ENCODE results near the gene ATP9A. TPM values are rescaled to one million over a fixed set of nuclear protein-coding genes. Genes with fewer than 3 reads are reported as not detected.

Gene ATP9A
- polyA plus RNA-seq, 1 donor (not counting 4 experiments of a cell fraction or from before 2014, with no cell fraction given), result 5.8 TPM

DNA sequence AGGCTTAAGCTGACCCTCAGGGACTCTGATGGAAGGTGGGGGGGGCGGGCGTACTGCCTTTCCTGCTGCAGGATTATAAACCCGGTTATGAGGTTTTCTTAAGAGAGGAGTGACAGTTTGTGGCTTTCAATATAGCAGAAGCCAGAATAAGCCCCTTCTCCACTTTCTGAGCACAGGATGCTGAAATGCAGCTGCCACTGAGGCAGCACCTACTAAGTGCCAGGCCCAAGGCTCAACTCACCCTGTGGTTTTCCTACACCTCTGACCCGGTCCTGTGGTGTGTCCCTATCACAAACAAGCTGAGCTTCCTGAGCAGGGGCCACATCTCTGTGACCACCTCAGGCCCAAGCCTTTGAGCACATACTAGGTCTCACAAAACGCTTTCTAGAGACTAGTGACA lies 166.1 kb downstream of the ATP9A start:
- Histone ChIP-seq H3K79me2 (ENCODE audit: control insufficient read depth, insufficient read depth, low read length) (no peaks in the 10 kb centered on the region), H3K9me3 (ENCODE audit: control insufficient read depth, low read depth, low read length) (no peaks in the 10 kb centered on the region), H3K4me1 (ENCODE audit: control insufficient read depth, extremely low read depth, insufficient read depth, low read length) (no peaks in the 10 kb centered on the region), H2AFZ (ENCODE audit: control insufficient read depth, low read length) (no peak overlapping the region), H4K20me1 (ENCODE audit: control insufficient read depth, extremely low read depth, insufficient read depth, low read length) (no peaks in the 10 kb centered on the region), H3K27ac (ENCODE audit: control insufficient read depth, insufficient read depth, low read length) (no peak overlapping the region), H3K9me1 (ENCODE audit: control insufficient read depth, extremely low read depth, insufficient read depth, low read length) (no peaks in the 10 kb centered on the region), H3K4me3 (ENCODE audit: control insufficient read depth in 2 of 3, extremely low read depth in 1 of 3, insufficient read depth in 2 of 3, low read depth in 1 of 3, low read length in 3 of 3) (no peak overlapping the region), H3K9ac (ENCODE audit: control insufficient read depth, extremely low read depth, insufficient read depth, low read length) (no peak overlapping the region), H3K36me3 (ENCODE audit: control insufficient read depth in 2 of 2, extremely low read depth in 1 of 2, insufficient read depth in 2 of 2, low read length in 2 of 2) (no peaks in the 10 kb centered on the region), H3K4me2 (ENCODE audit: control insufficient read depth, extremely low read depth, insufficient read depth, low read depth, low read length) (no peak overlapping the region), H3K27me3 (ENCODE audit: control insufficient read depth, extremely low read depth, insufficient read depth, low read length) (peaks cover 6% of the 10 kb centered on the region)
- dilution Hi-C loops (cut with MboI; ENCODE audit: extremely low pct_ligation_motif_present, low sequenced_read_pairs), result no loop called here
- no peak for DNase-seq (ENCODE audit: low read depth, low spot score)
- TF ChIP-seq CTCF (optimal IDR thresholded peaks at IDR 0.05 in 1 of 3, IDR thresholded peaks at IDR 0.05 in 1 of 3, conservative IDR thresholded peaks at IDR 0.05 in 1 of 3; ENCODE audit: extremely low read depth in 1 of 3, insufficient read depth in 2 of 3, low read length in 3 of 3), result no peak
- TF ChIP-seq EZH2 (IDR thresholded peaks at IDR 0.05; ENCODE audit: low read length), result no peak
- FAIRE-seq, result no peak

DNA sequence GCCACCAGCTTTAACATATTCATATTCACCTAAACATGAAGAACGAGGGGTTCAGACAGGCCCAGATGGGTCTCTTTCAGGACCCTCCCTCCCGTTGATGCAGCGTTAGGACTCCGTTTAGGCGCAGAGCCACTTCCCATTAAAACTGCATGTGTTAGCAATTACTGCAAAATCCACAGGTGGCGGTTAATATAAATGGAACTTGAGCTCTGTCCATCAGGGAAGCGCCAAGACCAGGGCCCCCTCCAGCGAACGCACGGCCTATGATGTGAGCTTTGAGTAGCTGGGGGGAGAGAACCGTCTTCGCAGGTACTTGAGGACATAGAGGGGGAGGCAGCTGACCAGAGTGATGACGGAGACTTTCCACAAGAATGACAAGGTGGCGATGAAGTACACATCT lies 167.2 kb downstream of the ATP9A start:
- Histone ChIP-seq H3K4me1 (ENCODE audit: control insufficient read depth, extremely low read depth, insufficient read depth, low read length) (no peaks in the 10 kb centered on the region), H3K4me3 (ENCODE audit: control insufficient read depth in 2 of 3, extremely low read depth in 1 of 3, insufficient read depth in 2 of 3, low read depth in 1 of 3, low read length in 3 of 3) (no peak overlapping the region), H4K20me1 (ENCODE audit: control insufficient read depth, extremely low read depth, insufficient read depth, low read length) (no peaks in the 10 kb centered on the region), H3K36me3 (ENCODE audit: control insufficient read depth in 2 of 2, extremely low read depth in 1 of 2, insufficient read depth in 2 of 2, low read length in 2 of 2) (no peaks in the 10 kb centered on the region), H3K27me3 (ENCODE audit: control insufficient read depth, extremely low read depth, insufficient read depth, low read length) (peaks cover 9% of the 10 kb centered on the region), H3K9me3 (ENCODE audit: control insufficient read depth, low read depth, low read length) (no peaks in the 10 kb centered on the region), H3K4me2 (ENCODE audit: control insufficient read depth, extremely low read depth, insufficient read depth, low read depth, low read length) (no peak overlapping the region), H3K27ac (ENCODE audit: control insufficient read depth, insufficient read depth, low read length) (no peak overlapping the region), H3K9me1 (ENCODE audit: control insufficient read depth, extremely low read depth, insufficient read depth, low read length) (no peaks in the 10 kb centered on the region), H3K79me2 (ENCODE audit: control insufficient read depth, insufficient read depth, low read length) (no peaks in the 10 kb centered on the region), H2AFZ (ENCODE audit: control insufficient read depth, low read length) (no peak overlapping the region), H3K9ac (ENCODE audit: control insufficient read depth, extremely low read depth, insufficient read depth, low read length) (no peak overlapping the region)
- dilution Hi-C loops (cut with MboI; ENCODE audit: extremely low pct_ligation_motif_present, low sequenced_read_pairs), result no loop called here
- TF ChIP-seq EZH2 (IDR thresholded peaks at IDR 0.05; ENCODE audit: low read length), result no peak
- TF ChIP-seq CTCF (optimal IDR thresholded peaks at IDR 0.05 in 1 of 3, IDR thresholded peaks at IDR 0.05 in 1 of 3, conservative IDR thresholded peaks at IDR 0.05 in 1 of 3; ENCODE audit: extremely low read depth in 1 of 3, insufficient read depth in 2 of 3, low read length in 3 of 3), result no peak
- no peak for FAIRE-seq
- no peak for DNase-seq (ENCODE audit: low read depth, low spot score)
